ENCODE measurements around the gene PCDHA4.
"Not testable (repeated sequence)": the region's sequence is repeated elsewhere in the genome, so short reads cannot be mapped to it uniquely, and the experiment has no call there.

GRCh38 chr5:140796072-140796717, 10.7 kb upstream of the PCDHA4 start:
- TF ChIP-seq, protein P1, sequence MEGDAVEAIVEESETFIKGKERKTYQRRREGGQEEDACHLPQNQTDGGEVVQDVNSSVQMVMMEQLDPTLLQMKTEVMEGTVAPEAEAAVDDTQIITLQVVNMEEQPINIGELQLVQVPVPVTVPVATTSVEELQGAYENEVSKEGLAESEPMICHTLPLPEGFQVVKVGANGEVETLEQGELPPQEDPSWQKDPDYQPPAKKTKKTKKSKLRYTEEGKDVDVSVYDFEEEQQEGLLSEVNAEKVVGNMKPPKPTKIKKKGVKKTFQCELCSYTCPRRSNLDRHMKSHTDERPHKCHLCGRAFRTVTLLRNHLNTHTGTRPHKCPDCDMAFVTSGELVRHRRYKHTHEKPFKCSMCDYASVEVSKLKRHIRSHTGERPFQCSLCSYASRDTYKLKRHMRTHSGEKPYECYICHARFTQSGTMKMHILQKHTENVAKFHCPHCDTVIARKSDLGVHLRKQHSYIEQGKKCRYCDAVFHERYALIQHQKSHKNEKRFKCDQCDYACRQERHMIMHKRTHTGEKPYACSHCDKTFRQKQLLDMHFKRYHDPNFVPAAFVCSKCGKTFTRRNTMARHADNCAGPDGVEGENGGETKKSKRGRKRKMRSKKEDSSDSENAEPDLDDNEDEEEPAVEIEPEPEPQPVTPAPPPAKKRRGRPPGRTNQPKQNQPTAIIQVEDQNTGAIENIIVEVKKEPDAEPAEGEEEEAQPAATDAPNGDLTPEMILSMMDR (IDR thresholded peaks at IDR 0.05), result not testable (repeated sequence)
- not testable (repeated sequence) for TF ChIP-seq POLR2A, EP300, POLR2AphosphoS5 (IDR thresholded peaks at IDR 0.05)
